ENCODE measurements around the gene NAT10.

The NAT10 gene

DNA sequence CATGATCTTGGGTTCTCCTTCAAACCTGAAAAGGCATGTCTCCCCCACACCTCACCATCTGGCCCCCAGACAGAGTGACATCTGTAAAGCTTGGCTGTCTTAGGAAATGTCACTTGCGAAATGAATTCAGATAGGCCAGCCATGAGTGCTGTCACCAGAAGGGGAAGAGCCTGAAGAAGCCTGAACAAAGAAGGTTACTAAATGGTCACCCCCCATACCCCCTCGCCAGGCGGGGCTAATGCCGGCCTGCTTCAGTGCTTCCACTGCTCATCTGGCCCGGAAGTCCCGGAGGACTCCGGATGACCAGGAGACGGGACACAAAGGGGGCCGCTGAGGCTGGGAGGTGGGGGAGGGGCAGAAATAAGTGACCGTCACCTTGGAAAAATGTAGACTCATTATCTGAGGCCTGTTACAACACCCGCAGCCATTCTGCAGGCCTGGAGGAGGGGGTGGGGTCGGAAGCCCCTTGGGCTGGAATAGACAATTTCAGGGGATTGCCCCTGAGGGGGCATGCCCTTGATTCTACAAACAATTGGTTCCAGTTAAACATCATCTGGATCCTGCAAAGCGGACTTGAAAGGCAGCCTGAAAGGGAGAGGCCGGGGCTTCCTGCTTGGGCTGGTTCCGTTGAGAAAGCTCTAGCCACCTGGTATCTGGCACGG, 43.2 kb downstream of the NAT10 start:
- WGBS (ENCODE audit: insufficient coverage, insufficient read length): no CpG with 5 or more reads among the region's 16 CpGs
- peaks cover 37% of the 10 kb centered on the region for H3K36me3 ChIP-seq (ENCODE audit: control insufficient read depth, insufficient read depth, low read length)
- no peak for DNase-seq (ENCODE audit: low read depth, low spot score)
- no peaks in the 10 kb centered on the region for H3K27me3 ChIP-seq (ENCODE audit: control insufficient read depth, insufficient read depth, low read length)
- no peak overlapping the region for H3K27ac ChIP-seq (ENCODE audit: low read length)
- no peaks in the 10 kb centered on the region for H3K4me1 ChIP-seq (ENCODE audit: control insufficient read depth, insufficient read depth, low read length)
- no peaks in the 10 kb centered on the region for H3K9me3 ChIP-seq (ENCODE audit: control insufficient read depth, insufficient read depth, low read length)
- no peak overlapping the region for H3K4me3 ChIP-seq (ENCODE audit: low read length)

DNA sequence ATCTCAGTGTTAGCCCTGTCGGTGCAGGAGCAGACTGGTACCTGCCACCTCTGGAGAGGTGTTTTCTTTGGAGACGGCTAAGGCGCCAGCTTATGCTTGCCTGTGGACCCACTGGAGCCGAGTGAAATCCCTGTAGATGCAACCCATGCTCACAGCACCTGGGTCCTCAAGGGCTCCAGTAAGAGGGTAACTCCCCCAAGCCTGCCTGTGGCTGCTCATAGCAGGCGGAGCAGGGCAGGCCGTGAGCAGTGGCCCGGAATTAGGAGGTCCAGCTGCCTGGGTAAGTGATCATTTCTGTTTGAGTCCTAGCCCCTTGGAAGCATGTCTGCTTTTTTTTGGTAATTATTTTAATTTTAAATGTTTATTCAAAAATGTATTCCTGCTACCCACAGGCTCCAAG, 43.8 kb downstream of the NAT10 start:
- no peaks in the 10 kb centered on the region for H3K27me3 ChIP-seq (ENCODE audit: control insufficient read depth, insufficient read depth, low read length)
- H3K4me3 ChIP-seq (ENCODE audit: low read length): no peak overlapping the region
- no CpG with 5 or more reads among the region's 7 CpGs for WGBS (ENCODE audit: insufficient coverage, insufficient read length)
- H3K4me1 ChIP-seq (ENCODE audit: control insufficient read depth, insufficient read depth, low read length): no peaks in the 10 kb centered on the region
- DNase-seq (ENCODE audit: low read depth, low spot score): no peak
- H3K36me3 ChIP-seq (ENCODE audit: control insufficient read depth, insufficient read depth, low read length): peaks cover 34% of the 10 kb centered on the region
- H3K9me3 ChIP-seq (ENCODE audit: control insufficient read depth, insufficient read depth, low read length): no peaks in the 10 kb centered on the region
- H3K27ac ChIP-seq (ENCODE audit: low read length): no peak overlapping the region

GRCh38 chr11:34149786-34150185, 44.4 kb downstream of the NAT10 start:
- H3K27me3 ChIP-seq (ENCODE audit: control insufficient read depth, insufficient read depth, low read length): no peaks in the 10 kb centered on the region
- no peak overlapping the region for H3K27ac ChIP-seq (ENCODE audit: low read length)
- H3K9me3 ChIP-seq (ENCODE audit: control insufficient read depth, insufficient read depth, low read length): no peaks in the 10 kb centered on the region
- no peak for DNase-seq (ENCODE audit: low read depth, low spot score)
- H3K36me3 ChIP-seq (ENCODE audit: control insufficient read depth, insufficient read depth, low read length): peaks cover 34% of the 10 kb centered on the region
- WGBS (ENCODE audit: insufficient coverage, insufficient read length): no CpG with 5 or more reads among the region's 13 CpGs
- no peaks in the 10 kb centered on the region for H3K4me1 ChIP-seq (ENCODE audit: control insufficient read depth, insufficient read depth, low read length)
- no peak overlapping the region for H3K4me3 ChIP-seq (ENCODE audit: low read length)

- H3K36me3 ChIP-seq (ENCODE audit: control insufficient read depth, insufficient read depth, low read length): peaks cover 30% of the 10 kb centered on the region
- WGBS (ENCODE audit: insufficient coverage, insufficient read length): no CpG with 5 or more reads among the region's 6 CpGs
- no peak overlapping the region for H3K4me3 ChIP-seq (ENCODE audit: low read length)
- H3K4me1 ChIP-seq (ENCODE audit: control insufficient read depth, insufficient read depth, low read length): no peaks in the 10 kb centered on the region
- DNase-seq (ENCODE audit: low read depth, low spot score): no peak
- H3K27me3 ChIP-seq (ENCODE audit: control insufficient read depth, insufficient read depth, low read length): no peaks in the 10 kb centered on the region
- no peak overlapping the region for H3K27ac ChIP-seq (ENCODE audit: low read length)
- H3K9me3 ChIP-seq (ENCODE audit: control insufficient read depth, insufficient read depth, low read length): no peaks in the 10 kb centered on the region
Observed at GRCh38 chr11:34150494-34151151, 45.2 kb downstream of the NAT10 start.

DNA sequence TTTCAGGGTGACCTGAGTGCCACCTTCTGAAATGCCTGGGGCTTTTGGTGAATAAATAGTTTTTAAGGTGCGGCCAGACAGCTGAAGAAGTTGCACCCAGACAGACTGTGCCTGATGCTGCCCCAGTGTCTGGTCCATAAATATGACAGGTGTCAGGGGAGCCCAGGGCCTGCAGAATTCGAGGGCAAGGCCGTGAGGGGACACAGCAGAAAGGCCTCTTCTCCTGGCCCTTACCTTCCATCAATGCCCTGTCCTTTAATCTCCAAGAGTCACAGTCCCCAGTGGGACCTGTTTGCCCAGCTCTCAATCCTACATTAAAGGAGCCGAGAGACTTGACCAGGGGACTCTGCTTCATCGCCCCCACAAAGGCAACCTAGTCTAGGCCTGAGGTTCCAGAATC, 45.7 kb downstream of the NAT10 start:
- Histone ChIP-seq H3K4me3 (ENCODE audit: low read length) (no peak overlapping the region), H3K27ac (ENCODE audit: low read length) (no peak overlapping the region), H3K27me3 (ENCODE audit: control insufficient read depth, insufficient read depth, low read length) (no peaks in the 10 kb centered on the region), H3K9me3 (ENCODE audit: control insufficient read depth, insufficient read depth, low read length) (no peaks in the 10 kb centered on the region), H3K4me1 (ENCODE audit: control insufficient read depth, insufficient read depth, low read length) (no peaks in the 10 kb centered on the region), H3K36me3 (ENCODE audit: control insufficient read depth, insufficient read depth, low read length) (peaks cover 27% of the 10 kb centered on the region)
- no CpG with 5 or more reads among the region's 5 CpGs for WGBS (ENCODE audit: insufficient coverage, insufficient read length)
- DNase-seq (ENCODE audit: low read depth, low spot score): no peak

- H3K27me3 ChIP-seq (ENCODE audit: control insufficient read depth, insufficient read depth, low read length): no peaks in the 10 kb centered on the region
- no peak for DNase-seq (ENCODE audit: low read depth, low spot score)
- H3K27ac ChIP-seq (ENCODE audit: low read length): no peak overlapping the region
- peaks cover 19% of the 10 kb centered on the region for H3K36me3 ChIP-seq (ENCODE audit: control insufficient read depth, insufficient read depth, low read length)
- no peaks in the 10 kb centered on the region for H3K4me1 ChIP-seq (ENCODE audit: control insufficient read depth, insufficient read depth, low read length)
- WGBS (ENCODE audit: insufficient coverage, insufficient read length): no CpG with 5 or more reads among the region's 18 CpGs
- H3K9me3 ChIP-seq (ENCODE audit: control insufficient read depth, insufficient read depth, low read length): no peaks in the 10 kb centered on the region
- no peak overlapping the region for H3K4me3 ChIP-seq (ENCODE audit: low read length)
Observed at GRCh38 chr11:34151916-34152845, 46.8 kb downstream of the NAT10 start.

DNA sequence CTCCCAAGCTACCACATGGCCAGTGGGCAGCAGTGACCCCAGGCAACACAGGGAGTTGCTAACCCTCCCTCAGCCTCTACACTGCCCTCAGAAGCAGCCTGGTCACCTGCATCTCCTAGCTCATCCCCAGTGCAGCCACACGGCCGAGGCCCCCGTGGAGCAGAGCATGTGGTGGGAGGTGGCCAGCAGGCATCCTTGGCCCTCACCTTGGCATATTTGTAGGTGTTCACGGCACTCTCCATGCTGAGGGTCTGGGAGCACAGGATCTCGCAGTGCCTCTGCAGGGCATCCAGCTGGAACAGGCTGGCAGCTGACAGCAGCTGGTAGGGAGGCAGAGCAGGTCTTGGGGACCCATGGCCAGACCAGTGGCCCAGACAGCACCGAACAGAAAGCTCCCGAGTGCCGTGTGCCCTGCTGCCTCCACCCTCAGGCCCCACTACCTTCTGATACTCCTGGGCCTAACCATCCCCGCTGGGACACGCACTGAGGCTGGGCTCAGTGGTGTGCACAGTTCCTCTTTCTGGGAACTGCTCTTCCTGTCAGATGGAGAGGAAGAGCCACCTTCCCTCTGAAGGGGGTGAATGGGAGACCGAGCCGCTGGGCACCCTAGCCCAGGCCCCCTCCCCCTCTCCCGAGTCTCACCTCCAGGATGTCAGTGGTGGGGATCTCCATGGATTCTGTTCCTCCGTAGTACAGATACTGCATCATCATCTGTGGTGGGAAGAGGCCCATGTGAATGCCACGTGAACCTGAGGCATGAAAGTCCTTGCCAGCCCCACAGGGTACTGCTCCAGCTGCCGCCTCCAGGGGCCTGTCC, 48.8 kb downstream of the NAT10 start:
- no peaks in the 10 kb centered on the region for H3K27me3 ChIP-seq (ENCODE audit: control insufficient read depth, insufficient read depth, low read length)
- WGBS (ENCODE audit: insufficient coverage, insufficient read length): no CpG with 5 or more reads among the region's 16 CpGs
- H3K27ac ChIP-seq (ENCODE audit: low read length): no peak overlapping the region
- H3K9me3 ChIP-seq (ENCODE audit: control insufficient read depth, insufficient read depth, low read length): no peaks in the 10 kb centered on the region
- H3K4me1 ChIP-seq (ENCODE audit: control insufficient read depth, insufficient read depth, low read length): no peaks in the 10 kb centered on the region
- DNase-seq (ENCODE audit: low read depth, low spot score): no peak
- H3K4me3 ChIP-seq (ENCODE audit: low read length): no peak overlapping the region
- H3K36me3 ChIP-seq (ENCODE audit: control insufficient read depth, insufficient read depth, low read length): peaks cover 3% of the 10 kb centered on the region; the same call in 1 of the 2 replicates

GRCh38 chr11:34155057-34155756, 49.8 kb downstream of the NAT10 start:
- Histone ChIP-seq H3K27me3 (ENCODE audit: control insufficient read depth, insufficient read depth, low read length) (no peaks in the 10 kb centered on the region), H3K4me1 (ENCODE audit: control insufficient read depth, insufficient read depth, low read length) (no peaks in the 10 kb centered on the region), H3K36me3 (ENCODE audit: control insufficient read depth, insufficient read depth, low read length) (peaks cover 2% of the 10 kb centered on the region; the same call in 1 of the 2 replicates), H3K4me3 (ENCODE audit: low read length) (no peak overlapping the region), H3K27ac (ENCODE audit: low read length) (no peak overlapping the region), H3K9me3 (ENCODE audit: control insufficient read depth, insufficient read depth, low read length) (no peaks in the 10 kb centered on the region)
- DNase-seq (ENCODE audit: low read depth, low spot score): no peak
- no CpG with 5 or more reads among the region's 15 CpGs for WGBS (ENCODE audit: insufficient coverage, insufficient read length)

DNA sequence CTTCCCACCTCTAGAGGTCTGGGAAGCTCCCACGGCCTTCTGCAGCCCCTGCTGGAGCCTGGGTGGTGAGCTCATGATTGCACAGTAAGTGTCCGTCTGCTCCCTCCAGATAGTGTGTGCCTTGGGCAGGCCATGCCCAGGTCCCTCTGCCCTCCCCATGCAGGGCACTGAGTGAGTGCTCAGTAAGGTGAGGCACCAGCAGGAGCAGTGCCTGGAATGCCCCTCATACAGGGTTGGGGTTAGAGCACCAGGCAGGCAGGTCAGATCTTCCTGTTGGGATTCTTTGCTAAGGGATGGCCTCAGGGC, 50.3 kb downstream of the NAT10 start:
- no CpG with 5 or more reads among the region's 2 CpGs for WGBS (ENCODE audit: insufficient coverage, insufficient read length)
- H3K27ac ChIP-seq (ENCODE audit: low read length): no peak overlapping the region
- H3K9me3 ChIP-seq (ENCODE audit: control insufficient read depth, insufficient read depth, low read length): no peaks in the 10 kb centered on the region
- no peaks in the 10 kb centered on the region for H3K4me1 ChIP-seq (ENCODE audit: control insufficient read depth, insufficient read depth, low read length)
- no peak overlapping the region for H3K4me3 ChIP-seq (ENCODE audit: low read length)
- H3K36me3 ChIP-seq (ENCODE audit: control insufficient read depth, insufficient read depth, low read length): no peaks in the 10 kb centered on the region
- H3K27me3 ChIP-seq (ENCODE audit: control insufficient read depth, insufficient read depth, low read length): no peaks in the 10 kb centered on the region
- no peak for DNase-seq (ENCODE audit: low read depth, low spot score)

Data from iPS DF 6.9 (cell line).